Heart right ventricle (tissue), 16 donors: ENCODE measurements around the gene SEMA7A. TPM values are rescaled to one million over a fixed set of nuclear protein-coding genes. Genes with fewer than 3 reads are reported as not detected.
A peak's percentile ranks its signal among the peaks of the same experiment; 100 is the strongest.

Experiments used
- ATAC-seq, 8 donors: fragments of 200-7000 bp; cut with Tn5 transposase; one replicate each; pipeline ENCODE4 v1.9.1; 2020; ENCODE audit warnings: mild to moderate bottlenecking in 8 of 8, moderate library complexity in 8 of 8, moderate number of reproducible peaks in 1 of 8
- DNase-seq, 2 donors: peaks; one replicate each; pipeline ENCODE4 v3.0.0-alpha.2; 2020
- H3K27ac ChIP-seq, 10 donors: fragments of 200-600 bp; sonication (generic) in 2 of 10; one replicate each; pipeline versions ENCODE4 v1.5.0 to v1.8.0; 2020 to 2022; ENCODE audit warnings: mild to moderate bottlenecking in 3 of 10
- H3K27me3 ChIP-seq, 7 donors: fragments of 200-600 bp; one replicate each; pipeline ENCODE4 v1.8.0; 2021 to 2022; ENCODE audit warnings: mild to moderate bottlenecking in 2 of 7
- H3K36me3 ChIP-seq, 9 donors: fragments of 200-600 bp; sonication (generic) in 1 of 9; one replicate each; pipeline versions ENCODE4 v1.5.0 to v1.8.0; 2020 to 2022; ENCODE audit warnings: mild to moderate bottlenecking in 2 of 9
- H3K4me1 ChIP-seq, 9 donors: fragments of 200-600 bp; sonication (generic) in 1 of 9; one replicate each; pipeline versions ENCODE4 v1.5.0 to v1.8.0; 2020 to 2022; ENCODE audit warnings: mild to moderate bottlenecking in 4 of 9
- H3K4me3 ChIP-seq, 10 donors: fragments of 200-600 bp; sonication (generic) in 2 of 10; one replicate each; pipeline versions ENCODE4 v1.5.0 to v1.8.0; 2020 to 2022; ENCODE audit warnings: mild to moderate bottlenecking in 7 of 10, moderate library complexity in 2 of 10
- H3K9me3 ChIP-seq, 11 donors: fragments of 200-600 bp in 10 of 11; sonication (generic) in 2 of 11; one replicate each; pipeline versions ENCODE4 v1.5.0 to v1.8.0; 2013 to 2022; ENCODE audit warnings: mild to moderate bottlenecking in 2 of 11, control low read depth in 1 of 11, moderate library complexity in 1 of 11
- WGBS, 2 donors: extraction: QIAGEN DNeasy Blood & Tissue Kit; methylation state at CpG; one replicate each; pipeline ENCODE4 v1.1.7; 2013; ENCODE audit warnings: inconsistent platforms in 1 of 2; 5-methylcytosine and 5-hydroxymethylcytosine counted together
- intact Hi-C, 10 donors: fragments of 100-400 bp; cut with DNase I; formaldehyde crosslinking; loops; one replicate each; pipeline versions ENCODE4 v1.11.1 to v1.14.2; 2022
- polyA plus RNA-seq, 2 donors: library from polyadenylated mRNA; stranded (reverse); fragments of 200-250 nt; gene quantifications; one replicate each; pipeline ENCODE4 v1.2.3, GENCODE V29; 2013
- total RNA-seq, 10 donors: library from RNA; stranded (reverse); fragmentation: NEBNext Ultra II Directional in 3 of 10; extraction: Animal tissue kit (Norgen Biotek cat#: 25700) in 3 of 10; gene quantifications; one replicate each; pipeline versions ENCODE4 v1.2.1 to v1.2.4, GENCODE V29; 2021 to 2023
- TF ChIP-seq, protein P1 (sequence below), 9 donors: fragments of 200-600 bp; sonication (generic) in 2 of 9; IDR thresholded peaks; one replicate each; pipeline versions ENCODE4 v1.5.0 to v1.8.0; 2021 to 2022; ENCODE audit warnings: antibody characterized with exemption in 9 of 9, mild to moderate bottlenecking in 5 of 9, moderate library complexity in 1 of 9
- donor health status: Arrhythmogenic right ventricular cardiomyopathy.
- donor health status: ischemic (EF 13 %, LVEDD 7.1; RV severe dilation, severe dysfunction).
- donor health status: healthy with polysubstance abuse.
- donor health status: DM: no; HTN: yes; CAD: no.
- donor health status: DM: no; HTN: no; CAD: no.
- donor health status: ischemic (EF 25% LVEDD 6.9; RV normal size, moderate dysfunction).
- donor health status: ischemic (EF 25% LVEDD 5.7; RV mildly dilated, moderate dysfunction).
- donor health status: healthy.
- donor health status: DM: yes; HTN: yes; CAD: no.
- donor health status: Ischemic cardiomyopathy.
- donor health status: ischemic (EF 35%, LVEDD 5.7; RV mildly dilated, moderate dysfunction).
- donor health status: nonischemic (EF 11% LVEDD 7.7; RV severe dilation, severe dysfunction).
- donor health status: DM: yes; HTN: yes; CAD: no.
- donor health status: PGD.
- donor health status: ischemic (EF 29% LVEDD 5.4; RV normal size, mild dysfunction).
- donor health status: nonischemic (EF 23%, LVEDD 6.1; RV moderate dilation, normal function).

SEMA7A gene
- total and polyA plus RNA-seq, 12 donors = 0.59 to 5.1 (median 1.6) TPM

DNA sequence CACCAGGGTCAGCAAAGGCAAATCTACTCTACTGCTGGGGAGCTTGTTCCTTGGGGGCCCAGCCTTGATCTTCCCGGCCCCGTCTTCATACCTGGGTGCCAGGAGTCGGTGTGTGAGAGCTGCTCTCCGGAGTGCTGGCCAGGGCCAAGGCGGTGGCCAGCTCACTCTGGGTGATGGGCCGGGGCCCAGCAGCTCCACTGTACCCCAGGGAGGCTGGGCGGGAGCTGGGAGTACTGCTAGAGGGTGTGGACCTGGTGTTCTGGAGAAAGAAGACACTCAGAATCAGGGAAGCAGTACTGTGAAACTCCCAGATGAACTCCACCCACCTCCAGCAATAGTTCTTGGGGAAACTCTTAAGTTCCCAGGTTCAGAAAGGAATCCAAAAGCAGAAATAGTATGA is 15.3 kb upstream of the SEMA7A start:
- Histone ChIP-seq H3K4me1 (peaks cover 0 to 17% (median 5%) of the 10 kb centered on the region in 9 donors), H3K4me3 (no peak overlapping the region), H3K27ac (no peak overlapping the region), H3K9me3 (no peaks in the 10 kb centered on the region), H3K36me3 (peaks cover 0 to 99% (median 79%) of the 10 kb centered on the region in 9 donors), H3K27me3 (no peaks in the 10 kb centered on the region)
- intact Hi-C loops = loop anchor here in 2 of 10 donors (2.0 to 10.0 kb wide), 2 partner anchors 22 to 46 kb away; no protein-coding TSS in a partner anchor
- DNase-seq (no peak), ATAC-seq (no peak)
- WGBS, 2 donors = 96 to 99% methylated on average over 7 of the region's 7 CpGs
- TF ChIP-seq, protein P1, sequence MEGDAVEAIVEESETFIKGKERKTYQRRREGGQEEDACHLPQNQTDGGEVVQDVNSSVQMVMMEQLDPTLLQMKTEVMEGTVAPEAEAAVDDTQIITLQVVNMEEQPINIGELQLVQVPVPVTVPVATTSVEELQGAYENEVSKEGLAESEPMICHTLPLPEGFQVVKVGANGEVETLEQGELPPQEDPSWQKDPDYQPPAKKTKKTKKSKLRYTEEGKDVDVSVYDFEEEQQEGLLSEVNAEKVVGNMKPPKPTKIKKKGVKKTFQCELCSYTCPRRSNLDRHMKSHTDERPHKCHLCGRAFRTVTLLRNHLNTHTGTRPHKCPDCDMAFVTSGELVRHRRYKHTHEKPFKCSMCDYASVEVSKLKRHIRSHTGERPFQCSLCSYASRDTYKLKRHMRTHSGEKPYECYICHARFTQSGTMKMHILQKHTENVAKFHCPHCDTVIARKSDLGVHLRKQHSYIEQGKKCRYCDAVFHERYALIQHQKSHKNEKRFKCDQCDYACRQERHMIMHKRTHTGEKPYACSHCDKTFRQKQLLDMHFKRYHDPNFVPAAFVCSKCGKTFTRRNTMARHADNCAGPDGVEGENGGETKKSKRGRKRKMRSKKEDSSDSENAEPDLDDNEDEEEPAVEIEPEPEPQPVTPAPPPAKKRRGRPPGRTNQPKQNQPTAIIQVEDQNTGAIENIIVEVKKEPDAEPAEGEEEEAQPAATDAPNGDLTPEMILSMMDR (IDR thresholded peaks at IDR 0.05) = no peak

DNA sequence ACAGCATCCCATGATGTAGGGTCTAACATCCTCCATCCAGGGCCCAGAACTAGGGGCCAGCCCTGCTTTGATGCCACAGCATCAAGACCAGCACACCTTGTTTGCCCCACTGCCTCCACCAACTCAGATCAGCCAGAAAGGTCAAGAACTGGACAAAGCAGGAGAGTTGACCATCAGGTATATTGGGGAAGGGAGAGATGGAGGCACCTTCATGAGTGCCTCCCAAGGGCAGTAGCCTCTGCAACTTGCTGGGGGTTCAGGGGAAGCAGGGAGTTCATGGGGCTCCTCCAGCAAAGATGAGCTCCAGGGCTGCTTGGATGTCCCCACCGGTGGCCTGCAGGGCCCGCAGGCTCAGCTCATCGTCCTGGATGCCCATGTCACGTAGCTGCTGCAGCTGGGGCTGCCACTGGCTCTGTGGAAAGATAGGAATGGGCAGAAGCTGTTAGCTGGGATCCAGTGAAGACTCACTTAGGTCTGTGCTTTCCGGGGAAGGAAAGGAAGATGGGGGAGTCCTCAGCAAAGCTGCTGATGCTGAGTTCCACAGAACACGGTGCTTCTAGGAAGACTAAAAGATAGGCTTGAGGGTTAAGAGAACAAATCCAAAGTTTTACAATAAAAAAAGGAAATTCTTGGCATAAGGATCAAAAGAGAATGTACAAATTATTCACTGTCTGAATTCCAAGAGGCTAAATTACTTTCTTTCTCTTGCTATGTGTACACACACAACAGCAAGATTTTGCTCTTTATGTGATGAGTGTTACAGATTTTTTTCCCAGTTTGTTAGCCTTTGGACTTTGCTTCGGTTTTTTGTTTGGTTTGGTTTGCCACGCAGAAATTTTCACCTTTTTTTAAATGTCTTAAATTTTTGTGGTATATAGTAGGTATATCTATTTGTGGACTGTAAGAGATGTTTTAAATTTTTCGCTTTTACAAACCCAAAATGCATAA is 12.3 kb upstream of the SEMA7A start:
- no peaks in the 10 kb centered on the region for H3K27me3 ChIP-seq
- WGBS, 2 donors = 93 to 94% methylated on average over 9 of the region's 9 CpGs
- H3K36me3 ChIP-seq = peaks cover 0 to 69% (median 61%) of the 10 kb centered on the region in 9 donors
- H3K4me3 ChIP-seq = no peak overlapping the region
- H3K4me1 ChIP-seq = peaks cover 0 to 34% (median 5%) of the 10 kb centered on the region in 9 donors
- no peaks in the 10 kb centered on the region for H3K9me3 ChIP-seq
- no peak for DNase-seq
- TF ChIP-seq, protein P1 (IDR thresholded peaks at IDR 0.05) = no peak
- intact Hi-C loops = loop anchor here in 1 of 10 donors (10.0 kb wide), 1 partner anchor 49 kb away; no protein-coding TSS in a partner anchor
- ATAC-seq = no peak
- H3K27ac ChIP-seq = no peak overlapping the region

DNA sequence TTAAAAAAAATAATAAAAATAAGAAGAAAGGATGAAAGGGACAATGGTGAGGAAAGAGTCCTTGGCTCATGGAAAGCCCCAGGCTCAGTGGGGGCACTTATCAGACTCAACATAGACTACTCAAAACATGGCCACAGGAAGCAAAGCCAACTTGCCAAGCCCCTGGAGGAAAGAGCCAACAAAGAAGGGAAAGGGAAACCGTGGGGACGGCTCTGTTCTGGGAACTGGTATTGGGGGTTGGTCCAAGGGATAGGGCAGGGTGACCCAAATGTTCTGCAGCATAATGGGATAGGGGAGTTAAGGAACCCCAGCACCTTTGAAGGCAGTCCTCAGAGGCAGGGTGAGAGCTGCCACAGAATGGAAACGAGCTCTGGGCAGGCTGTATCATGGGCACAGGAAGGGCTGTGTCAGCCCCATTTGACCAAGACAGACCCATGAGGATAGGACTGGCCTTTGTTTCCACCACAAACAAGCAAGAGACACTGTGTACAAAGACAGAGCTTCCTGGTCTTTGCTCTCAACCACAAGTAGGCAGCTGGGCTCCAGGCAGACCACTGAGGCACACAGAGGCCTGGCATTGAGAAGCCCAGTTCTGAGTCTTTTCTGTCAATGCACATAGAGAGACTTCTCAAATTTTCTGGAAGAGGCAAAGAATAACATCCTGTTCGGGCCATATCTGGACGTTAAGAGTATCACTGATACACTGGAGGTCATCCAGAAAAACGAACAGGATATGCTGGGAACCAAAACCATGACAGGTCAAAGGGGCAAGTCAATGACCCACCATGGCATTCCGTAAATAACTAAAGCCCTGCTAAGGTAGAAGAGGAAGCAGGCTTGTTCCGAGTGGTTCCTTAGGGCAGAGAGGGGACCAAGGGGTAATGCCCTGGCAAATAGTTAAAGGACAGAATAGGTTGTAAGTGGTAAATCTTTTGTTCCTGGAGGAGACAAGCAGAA is 10.6 kb upstream of the SEMA7A start:
- H3K27me3 ChIP-seq = no peaks in the 10 kb centered on the region
- no peak overlapping the region for H3K4me3 ChIP-seq
- WGBS, 2 donors = 44 to 54% methylated on average over 8 of the region's 8 CpGs
- TF ChIP-seq, protein P1 (IDR thresholded peaks at IDR 0.05) = no peak
- ATAC-seq (peak in 4 of 8 donors; percentile 13 to 41 (median 24)), DNase-seq (no peak)
- intact Hi-C loops = loop anchor here in 2 of 10 donors (5.0 to 10.0 kb wide), 2 partner anchors 50 to 173 kb away; partner anchors contain the start of gene CLK3 (in 1 of the 2)
- no peaks in the 10 kb centered on the region for H3K9me3 ChIP-seq
- H3K36me3 ChIP-seq = peaks cover 0 to 52% (median 45%) of the 10 kb centered on the region in 9 donors
- H3K27ac ChIP-seq = peak overlapping the region in 3 of 10 donors; percentile 3 to 47 (median 23)
- peaks cover 0 to 36% (median 5%) of the 10 kb centered on the region in 9 donors for H3K4me1 ChIP-seq
